Activated CD4-positive, alpha-beta T cell treated with anti-CD3 and anti-CD28 coated beads, Interleukin-2, amount 10 ng/mL, durations not matched to agents 24 days and 14 days (primary cell): ENCODE measurements around the gene TMEM235. TPM values are rescaled to one million over a fixed set of nuclear protein-coding genes. Genes with fewer than 3 reads are reported as not detected.
"Not testable (repeated sequence)": the region's sequence is repeated elsewhere in the genome, so short reads cannot be mapped to it uniquely, and the experiment has no call there.

Experiments used
- DNase-seq: peaks from one replicate; pipeline ENCODE4 v3.0.0; 2022
- H3K27ac Mint-ChIP-seq: one replicate; pipeline ENCODE4 v1.8.0; 2022; ENCODE audit warnings: mild to moderate bottlenecking, mixed read lengths
- H3K27me3 Mint-ChIP-seq: one replicate; pipeline ENCODE4 v1.8.0; 2022; ENCODE audit warnings: mixed read lengths
- H3K36me3 Mint-ChIP-seq: one replicate; pipeline ENCODE4 v1.8.0; 2022; ENCODE audit warnings: low read depth, mild to moderate bottlenecking, mixed read lengths
- H3K4me1 Mint-ChIP-seq: one replicate; pipeline ENCODE4 v1.8.0; 2021; ENCODE audit warnings: mixed read lengths
- H3K4me3 Mint-ChIP-seq: one replicate; pipeline ENCODE4 v1.8.0; 2022; ENCODE audit warnings: mild to moderate bottlenecking, moderate library complexity, mixed read lengths
- H3K9me3 Mint-ChIP-seq: one replicate; pipeline ENCODE4 v1.8.0; 2021; ENCODE audit warnings: mixed read lengths
- intact Hi-C: fragments of 100-400 bp; cut with micrococcal nuclease; formaldehyde crosslinking; loops from one replicate; pipeline ENCODE4 v1.15.1; 2023
- total RNA-seq: library from RNA; stranded (reverse); gene quantifications from 2 replicates; pipeline ENCODE4 v1.2.3, GENCODE V29; 2022

Gene TMEM235
- total RNA-seq, 1 donor from 2014 or later = not detected

GRCh38 chr17:78250891-78251772, 19.7 kb downstream of the TMEM235 start:
- intact Hi-C loops = loop anchor here (1.0 to 5.0 kb wide), 7 partner anchors 36 to 229 kb away; partner anchors contain the start of gene SOCS3
- H3K4me1 Mint-ChIP-seq = peaks cover 40% of the 10 kb centered on the region

GRCh38 chr17:78251773-78252103, 20.3 kb downstream of the TMEM235 start:
- Mint-ChIP-seq H3K27me3 (no peaks in the 10 kb centered on the region), H3K9me3 (no peaks in the 10 kb centered on the region), H3K36me3 (no peaks in the 10 kb centered on the region), H3K4me3 (peak overlapping the region; percentile 85), H3K27ac (peak overlapping the region; percentile 84), H3K4me1 (peaks cover 42% of the 10 kb centered on the region)
- intact Hi-C loops = loop anchor here (1.0 to 5.0 kb wide), 7 partner anchors 36 to 229 kb away; partner anchors contain the start of gene SOCS3
- DNase-seq = no peak

More at GRCh38 chr17:78250891-78251772, 19.7 kb downstream of the TMEM235 start:
- Mint-ChIP-seq H3K9me3 (no peaks in the 10 kb centered on the region), H3K4me3 (peak overlapping the region; percentile 85), H3K27ac (peak overlapping the region; percentile 84), H3K36me3 (no peaks in the 10 kb centered on the region), H3K27me3 (no peaks in the 10 kb centered on the region)
- peak; percentile 96 for DNase-seq

GRCh38 chr17:78252111-78252634, 20.7 kb downstream of the TMEM235 start:
- Mint-ChIP-seq H3K9me3 (no peaks in the 10 kb centered on the region), H3K27me3 (no peaks in the 10 kb centered on the region), H3K4me3 (peak overlapping the region; percentile 85), H3K36me3 (no peaks in the 10 kb centered on the region), H3K4me1 (peaks cover 44% of the 10 kb centered on the region), H3K27ac (peak overlapping the region; percentile 84)
- peak; percentile 91 for DNase-seq
- intact Hi-C loops = loop anchor here (5.0 kb wide), 4 partner anchors 35 to 230 kb away; no protein-coding TSS in a partner anchor

- intact Hi-C loops = loop anchor here (5.0 kb wide), 4 partner anchors 34 to 231 kb away; no protein-coding TSS in a partner anchor
- Mint-ChIP-seq H3K36me3 (no peaks in the 10 kb centered on the region), H3K27me3 (no peaks in the 10 kb centered on the region), H3K9me3 (no peaks in the 10 kb centered on the region), H3K4me3 (peak overlapping the region; percentile 85), H3K4me1 (peaks cover 52% of the 10 kb centered on the region), H3K27ac (peak overlapping the region; percentile 84)
- DNase-seq = peak; percentile 76
These were observed 21.5 kb downstream of the TMEM235 start for GRCh38 chr17:78252701-78253635.

GRCh38 chr17:78253636-78253945, 22.2 kb downstream of the TMEM235 start:
- intact Hi-C loops = loop anchor here (5.0 kb wide), 4 partner anchors 34 to 231 kb away; no protein-coding TSS in a partner anchor
- not testable (repeated sequence) for H3K36me3 Mint-ChIP-seq, H3K9me3 Mint-ChIP-seq, DNase-seq, H3K27me3 Mint-ChIP-seq
- Mint-ChIP-seq H3K4me3 (peak overlapping the region; percentile 85), H3K27ac (peak overlapping the region; percentile 80), H3K4me1 (peaks cover 56% of the 10 kb centered on the region)

GRCh38 chr17:78253946-78254672, 22.7 kb downstream of the TMEM235 start:
- Mint-ChIP-seq H3K27me3 (no peaks in the 10 kb centered on the region), H3K27ac (peak overlapping the region; percentile 80), H3K4me1 (peaks cover 56% of the 10 kb centered on the region), H3K4me3 (peak overlapping the region; percentile 85), H3K36me3 (no peaks in the 10 kb centered on the region), H3K9me3 (no peaks in the 10 kb centered on the region)
- intact Hi-C loops = loop anchor here (1.0 to 5.0 kb wide), 5 partner anchors 33 to 232 kb away; partner anchors contain the start of gene BIRC5
- peak; percentile 95 for DNase-seq

GRCh38 chr17:78255029-78255656, 23.7 kb downstream of the TMEM235 start:
- peak overlapping the region; percentile 42 for H3K4me3 Mint-ChIP-seq
- peaks cover 64% of the 10 kb centered on the region for H3K4me1 Mint-ChIP-seq
- no peak for DNase-seq
- intact Hi-C loops = no loop called here
- no peaks in the 10 kb centered on the region for H3K9me3 Mint-ChIP-seq
- no peak overlapping the region for H3K27ac Mint-ChIP-seq
- no peaks in the 10 kb centered on the region for H3K36me3 Mint-ChIP-seq
- H3K27me3 Mint-ChIP-seq = no peaks in the 10 kb centered on the region

GRCh38 chr17:78255953-78256706, 24.7 kb downstream of the TMEM235 start:
- H3K9me3 Mint-ChIP-seq = no peaks in the 10 kb centered on the region
- H3K27ac Mint-ChIP-seq = peak overlapping the region; percentile 45
- peaks cover 66% of the 10 kb centered on the region for H3K4me1 Mint-ChIP-seq
- intact Hi-C loops = no loop called here
- no peak overlapping the region for H3K4me3 Mint-ChIP-seq
- no peak for DNase-seq
- H3K27me3 Mint-ChIP-seq = no peaks in the 10 kb centered on the region
- H3K36me3 Mint-ChIP-seq = no peaks in the 10 kb centered on the region

- intact Hi-C loops = no loop called here
- no peaks in the 10 kb centered on the region for H3K9me3 Mint-ChIP-seq
- H3K36me3 Mint-ChIP-seq = no peaks in the 10 kb centered on the region
- peak overlapping the region; percentile 97 for H3K27ac Mint-ChIP-seq
- H3K27me3 Mint-ChIP-seq = no peaks in the 10 kb centered on the region
- H3K4me1 Mint-ChIP-seq = peaks cover 62% of the 10 kb centered on the region
- no peak for DNase-seq
- peak overlapping the region; percentile 85 for H3K4me3 Mint-ChIP-seq
These were observed 25.5 kb downstream of the TMEM235 start for GRCh38 chr17:78256707-78257591.

- no peaks in the 10 kb centered on the region for H3K9me3 Mint-ChIP-seq
- H3K4me3 Mint-ChIP-seq = peak overlapping the region; percentile 85
- DNase-seq = peak; percentile 83
- H3K27me3 Mint-ChIP-seq = no peaks in the 10 kb centered on the region
- H3K36me3 Mint-ChIP-seq = no peaks in the 10 kb centered on the region
- intact Hi-C loops = no loop called here
- peaks cover 56% of the 10 kb centered on the region for H3K4me1 Mint-ChIP-seq
- H3K27ac Mint-ChIP-seq = peak overlapping the region; percentile 97
These were observed 26.4 kb downstream of the TMEM235 start for GRCh38 chr17:78257810-78258322.
